ENCODE measurements around the gene EXOC4.

EXOC4 gene

GRCh38 chr7:133860628-133861335 is 607.9 kb downstream of the EXOC4 start:
- ATAC-seq (ENCODE audit: low read depth), result no peak

DNA sequence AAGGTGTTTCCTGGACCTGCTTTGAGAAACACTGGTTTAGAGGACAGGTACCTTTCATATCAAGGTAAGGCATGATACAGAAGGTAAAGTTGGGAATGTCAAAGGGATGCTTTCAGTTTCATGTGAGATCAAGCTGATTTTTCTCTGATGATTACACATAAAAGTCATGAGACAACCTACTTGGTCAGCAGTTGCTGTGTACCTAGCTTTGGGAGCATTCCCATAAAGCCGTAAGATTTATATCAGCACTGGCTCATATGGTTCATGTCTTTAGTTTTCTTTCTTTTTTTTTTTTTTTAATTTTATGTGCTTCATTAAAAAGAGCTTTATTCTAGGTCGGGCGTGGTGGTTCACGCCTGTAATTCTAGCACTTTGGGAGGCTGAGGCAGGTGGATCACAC is 609.0 kb downstream of the EXOC4 start:
- Histone ChIP-seq H3K36me3 (ENCODE audit: low read depth) (0 out of 2 replicates have a peak, but pooled peaks cover 3% of the 10 kb centered on the region), H3K4me3 (ENCODE audit: severe bottlenecking) (no peak overlapping the region), H3K27ac (ENCODE audit: poor library complexity, severe bottlenecking) (no peak overlapping the region), H3K9me3 (ENCODE audit: severe bottlenecking) (no peaks in the 10 kb centered on the region), H3K27me3 (ENCODE audit: insufficient read depth, poor library complexity, severe bottlenecking) (no peaks in the 10 kb centered on the region), H3K4me1 (ENCODE audit: insufficient read depth, poor library complexity, severe bottlenecking) (no peaks in the 10 kb centered on the region)
- ATAC-seq (ENCODE audit: low read depth), result no peak
- TF ChIP-seq CTCF (IDR thresholded peaks at IDR 0.05; ENCODE audit: poor library complexity, severe bottlenecking), result no peak
- DNase-seq (ENCODE audit: low spot score), result no peak

More at GRCh38 chr7:133860628-133861335, 607.9 kb downstream of the EXOC4 start:
- no peak for DNase-seq (ENCODE audit: low spot score)
- no peak overlapping the region for H3K4me3 ChIP-seq (ENCODE audit: severe bottlenecking)
- 0 out of 2 replicates have a peak, but pooled peaks cover 3% of the 10 kb centered on the region for H3K36me3 ChIP-seq (ENCODE audit: low read depth)
- no peaks in the 10 kb centered on the region for H3K9me3 ChIP-seq (ENCODE audit: severe bottlenecking)
- no peaks in the 10 kb centered on the region for H3K27me3 ChIP-seq (ENCODE audit: insufficient read depth, poor library complexity, severe bottlenecking)
- no peaks in the 10 kb centered on the region for H3K4me1 ChIP-seq (ENCODE audit: insufficient read depth, poor library complexity, severe bottlenecking)
- no peak for TF ChIP-seq CTCF (IDR thresholded peaks at IDR 0.05; ENCODE audit: poor library complexity, severe bottlenecking)
- no peak overlapping the region for H3K27ac ChIP-seq (ENCODE audit: poor library complexity, severe bottlenecking)

- DNase-seq (ENCODE audit: low spot score), result no peak
- 0 out of 2 replicates have a peak, but pooled peaks cover 3% of the 10 kb centered on the region for H3K36me3 ChIP-seq (ENCODE audit: low read depth)
Measured at GRCh38 chr7:133863362-133864061, 610.6 kb downstream of the EXOC4 start.

GRCh38 chr7:133869556-133869955 is 616.7 kb downstream of the EXOC4 start:
- H3K4me1 ChIP-seq (ENCODE audit: insufficient read depth, poor library complexity, severe bottlenecking), result no peaks in the 10 kb centered on the region

More at GRCh38 chr7:133863362-133864061, 610.6 kb downstream of the EXOC4 start:
- H3K9me3 ChIP-seq (ENCODE audit: severe bottlenecking), result no peaks in the 10 kb centered on the region
- ATAC-seq (ENCODE audit: low read depth), result no peak
- H3K4me1 ChIP-seq (ENCODE audit: insufficient read depth, poor library complexity, severe bottlenecking), result no peaks in the 10 kb centered on the region
- H3K27ac ChIP-seq (ENCODE audit: poor library complexity, severe bottlenecking), result no peak overlapping the region
- TF ChIP-seq CTCF (IDR thresholded peaks at IDR 0.05; ENCODE audit: poor library complexity, severe bottlenecking), result no peak
- no peaks in the 10 kb centered on the region for H3K27me3 ChIP-seq (ENCODE audit: insufficient read depth, poor library complexity, severe bottlenecking)
- no peak overlapping the region for H3K4me3 ChIP-seq (ENCODE audit: severe bottlenecking)

More at GRCh38 chr7:133869556-133869955, 616.7 kb downstream of the EXOC4 start:
- H3K36me3 ChIP-seq (ENCODE audit: low read depth), result 0 out of 2 replicates have a peak, but pooled peaks cover 3% of the 10 kb centered on the region
- no peaks in the 10 kb centered on the region for H3K9me3 ChIP-seq (ENCODE audit: severe bottlenecking)
- no peak overlapping the region for H3K27ac ChIP-seq (ENCODE audit: poor library complexity, severe bottlenecking)
- ATAC-seq (ENCODE audit: low read depth), result no peak
- H3K4me3 ChIP-seq (ENCODE audit: severe bottlenecking), result no peak overlapping the region
- no peak for DNase-seq (ENCODE audit: low spot score)
- TF ChIP-seq CTCF (IDR thresholded peaks at IDR 0.05; ENCODE audit: poor library complexity, severe bottlenecking), result no peak
- H3K27me3 ChIP-seq (ENCODE audit: insufficient read depth, poor library complexity, severe bottlenecking), result no peaks in the 10 kb centered on the region

Measured in RWPE2 (cell line).